PC-9 (cell line): Measurements from ENCODE around the gene PAEP. TPM values are rescaled to one million over a fixed set of nuclear protein-coding genes. Genes with fewer than 3 reads are reported as not detected.

Experiments used
- BruUV-seq: library from RNA; stranded (reverse); fragments of 400-500 nt; replicated peaks from 2 replicates; lab custom pipeline; 2021; lab: Mats Ljungman, UMichigan
- CTCF ChIA-PET: fragments of 300-600 bp; sonication (Branson Sonifier 250); formaldehyde crosslinking; loops from one replicate; lab custom pipeline; 2022; ENCODE audit warnings: antibody characterized with exemption; lab: Charles Lee
- POLR2A ChIA-PET: fragments of 300-600 bp; sonication (Branson Sonifier 250); formaldehyde crosslinking; loops from one replicate; lab custom pipeline; 2022; ENCODE audit warnings: antibody characterized with exemption; ENCODE audit not compliant: unreplicated experiment; lab: Charles Lee
- DNase-seq, 2 experiments: peaks; one replicate each; pipeline versions ENCODE4 v3.0.0 to v3.0.0-alpha.2; 2015 to 2022; ENCODE audit warnings: mixed read lengths in 1 of 2
- H2AFZ ChIP-seq: fragments of 200-600 bp; sonication (generic); 2 replicates; pipeline ENCODE4 v1.8.1; 2017; ENCODE audit warnings: antibody characterized with exemption
- H3F3A ChIP-seq: fragments of 200-600 bp; sonication (generic); 2 replicates; pipeline ENCODE4 v1.8.1; 2017; ENCODE audit warnings: antibody characterized with exemption, mild to moderate bottlenecking, low read depth; ENCODE audit not compliant: insufficient read depth
- H3K27ac ChIP-seq: fragments of 200-600 bp; sonication (generic); 2 replicates; pipeline ENCODE4 v1.6.1; 2016; ENCODE audit warnings: mixed run types
- H3K27me3 ChIP-seq: fragments of 200-600 bp; sonication (generic); 2 replicates; pipeline ENCODE4 v1.6.1; 2016; ENCODE audit warnings: low read depth, mixed run types; ENCODE audit not compliant: insufficient read depth
- H3K36me3 ChIP-seq: fragments of 200-600 bp; sonication (generic); 2 replicates; pipeline ENCODE4 v1.6.1; 2016; ENCODE audit warnings: low read depth, mixed run types
- H3K4me1 ChIP-seq: fragments of 200-600 bp; sonication (generic); replicated peaks from 2 replicates; pipeline ENCODE4 v1.6.1; 2016; ENCODE audit warnings: mixed run types; ENCODE audit not compliant: insufficient read depth
- H3K4me2 ChIP-seq: fragments of 200-600 bp; sonication (generic); 2 replicates; pipeline ENCODE4 v1.6.1; 2017; ENCODE audit warnings: mixed run types
- H3K4me3 ChIP-seq: fragments of 200-600 bp; sonication (generic); 2 replicates; pipeline ENCODE4 v1.6.1; 2016; ENCODE audit warnings: mixed run types
- H3K79me2 ChIP-seq: fragments of 200-600 bp; sonication (generic); 2 replicates; pipeline ENCODE4 v1.6.1; 2017; ENCODE audit warnings: low read depth, mixed run types
- H3K9me2 ChIP-seq: fragments of 200-600 bp; sonication (generic); 2 replicates; pipeline ENCODE4 v1.8.1; 2017; ENCODE audit warnings: mild to moderate bottlenecking; ENCODE audit not compliant: insufficient read depth
- H3K9me3 ChIP-seq: fragments of 200-600 bp; sonication (generic); 2 replicates; pipeline ENCODE4 v1.8.1; 2016; ENCODE audit warnings: low read depth; ENCODE audit not compliant: insufficient read depth
- H4K20me1 ChIP-seq: fragments of 200-600 bp; sonication (generic); 2 replicates; pipeline ENCODE4 v1.8.1; 2017; ENCODE audit not compliant: insufficient read depth
- EZH2 ChIP-seq: fragments of 200-600 bp; sonication (generic); IDR thresholded peaks from 2 replicates; pipeline ENCODE4 v1.8.0; 2017; ENCODE audit warnings: antibody characterized with exemption, low read depth
- intact Hi-C: fragments of 100-400 bp; cut with micrococcal nuclease; formaldehyde crosslinking; loops from one replicate; pipeline ENCODE4 v1.10.0; 2022; ENCODE audit not compliant: unreplicated experiment
- total RNA-seq: library from RNA; stranded (reverse); gene quantifications from 2 replicates; pipeline ENCODE4 v1.2.3, GENCODE V29; 2021
- TF ChIP-seq, protein P1 (sequence below): fragments of 200-600 bp; sonication (generic); conservative IDR thresholded peaks from 2 replicates; pipeline ENCODE4 v1.6.1; 2017; ENCODE audit warnings: mixed run types, antibody characterized with exemption, mild to moderate bottlenecking, moderate library complexity

The PAEP gene
- total RNA-seq, 1 experiment from 2014 or later = not detected

DNA sequence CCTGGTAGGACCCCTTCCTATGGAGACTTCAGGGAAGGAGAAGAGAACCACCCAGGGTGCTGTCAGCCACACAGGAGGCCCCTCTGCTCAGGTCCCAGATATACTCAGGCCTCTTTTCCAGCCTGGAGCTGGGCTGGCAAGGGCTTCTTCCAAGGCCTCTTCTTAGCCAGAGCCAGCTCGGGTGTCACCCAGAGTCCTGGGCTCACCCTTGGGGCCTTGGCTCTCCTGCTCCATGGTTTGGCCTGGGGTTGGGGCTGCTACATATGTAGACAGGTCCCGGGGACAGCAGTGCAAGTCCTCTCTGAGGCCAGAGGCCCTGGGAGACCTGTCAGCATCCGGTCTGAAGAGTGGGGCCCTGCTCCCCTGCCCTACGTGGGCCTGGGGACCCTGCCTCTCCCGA, 22.8 kb downstream of the PAEP start:
- Histone ChIP-seq H4K20me1 (no peaks in the 10 kb centered on the region), H3K9me3 (no peaks in the 10 kb centered on the region), H3K4me2 (no peak overlapping the region), H3F3A (no peaks in the 10 kb centered on the region), H3K4me3 (no peak overlapping the region), H3K27ac (no peak overlapping the region), H3K9me2 (no peaks in the 10 kb centered on the region), H3K79me2 (no peaks in the 10 kb centered on the region), H3K27me3 (peaks cover 61% of the 10 kb centered on the region), H2AFZ (no peak overlapping the region), H3K36me3 (no peaks in the 10 kb centered on the region), H3K4me1 (no peaks in the 10 kb centered on the region)
- DNase-seq = no peak
- ChIA-PET CTCF (interaction anchor here (0.6 kb wide), 1 partner anchor 168 kb away, joined by 3 read pairs; no protein-coding TSS in a partner anchor), POLR2A (no interaction called here)
- intact Hi-C loops = no loop called here
- no TSS peak for BruUV-seq
- TF ChIP-seq, protein P1, sequence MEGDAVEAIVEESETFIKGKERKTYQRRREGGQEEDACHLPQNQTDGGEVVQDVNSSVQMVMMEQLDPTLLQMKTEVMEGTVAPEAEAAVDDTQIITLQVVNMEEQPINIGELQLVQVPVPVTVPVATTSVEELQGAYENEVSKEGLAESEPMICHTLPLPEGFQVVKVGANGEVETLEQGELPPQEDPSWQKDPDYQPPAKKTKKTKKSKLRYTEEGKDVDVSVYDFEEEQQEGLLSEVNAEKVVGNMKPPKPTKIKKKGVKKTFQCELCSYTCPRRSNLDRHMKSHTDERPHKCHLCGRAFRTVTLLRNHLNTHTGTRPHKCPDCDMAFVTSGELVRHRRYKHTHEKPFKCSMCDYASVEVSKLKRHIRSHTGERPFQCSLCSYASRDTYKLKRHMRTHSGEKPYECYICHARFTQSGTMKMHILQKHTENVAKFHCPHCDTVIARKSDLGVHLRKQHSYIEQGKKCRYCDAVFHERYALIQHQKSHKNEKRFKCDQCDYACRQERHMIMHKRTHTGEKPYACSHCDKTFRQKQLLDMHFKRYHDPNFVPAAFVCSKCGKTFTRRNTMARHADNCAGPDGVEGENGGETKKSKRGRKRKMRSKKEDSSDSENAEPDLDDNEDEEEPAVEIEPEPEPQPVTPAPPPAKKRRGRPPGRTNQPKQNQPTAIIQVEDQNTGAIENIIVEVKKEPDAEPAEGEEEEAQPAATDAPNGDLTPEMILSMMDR = no peak
- TF ChIP-seq EZH2 = no peak

DNA sequence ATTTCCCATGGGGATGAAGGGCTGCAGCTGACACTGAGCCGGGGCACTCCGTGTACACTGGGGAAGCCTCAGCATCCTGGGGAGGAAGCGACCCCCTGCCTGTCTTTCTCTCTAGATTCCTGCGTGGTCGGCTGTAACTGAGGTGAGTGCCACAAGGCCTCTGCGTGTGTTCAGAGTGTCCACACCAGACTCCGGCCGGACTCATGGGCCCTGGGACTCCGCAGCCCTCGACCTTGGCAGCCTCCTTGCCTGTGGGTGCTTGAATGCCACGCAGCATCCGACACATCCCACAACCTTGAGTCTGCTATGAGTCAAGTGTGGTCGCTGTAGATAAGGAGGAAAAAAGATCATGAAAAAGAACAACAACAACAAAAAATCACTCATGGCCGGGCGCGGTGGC, 23.4 kb downstream of the PAEP start:
- TF ChIP-seq EZH2 = no peak
- TF ChIP-seq, protein P1 = no peak
- Histone ChIP-seq H3K4me2 (no peak overlapping the region), H3K4me3 (no peak overlapping the region), H2AFZ (no peak overlapping the region), H4K20me1 (no peaks in the 10 kb centered on the region), H3K9me3 (no peaks in the 10 kb centered on the region), H3K36me3 (no peaks in the 10 kb centered on the region), H3F3A (no peaks in the 10 kb centered on the region), H3K27ac (no peak overlapping the region), H3K27me3 (peaks cover 59% of the 10 kb centered on the region), H3K79me2 (no peaks in the 10 kb centered on the region), H3K9me2 (no peaks in the 10 kb centered on the region), H3K4me1 (no peaks in the 10 kb centered on the region)
- ChIA-PET CTCF (interaction anchor here (0.6 kb wide), 1 partner anchor 168 kb away, joined by 3 read pairs; no protein-coding TSS in a partner anchor), POLR2A (no interaction called here)
- intact Hi-C loops = no loop called here
- DNase-seq = no peak
- BruUV-seq = no TSS peak

DNA sequence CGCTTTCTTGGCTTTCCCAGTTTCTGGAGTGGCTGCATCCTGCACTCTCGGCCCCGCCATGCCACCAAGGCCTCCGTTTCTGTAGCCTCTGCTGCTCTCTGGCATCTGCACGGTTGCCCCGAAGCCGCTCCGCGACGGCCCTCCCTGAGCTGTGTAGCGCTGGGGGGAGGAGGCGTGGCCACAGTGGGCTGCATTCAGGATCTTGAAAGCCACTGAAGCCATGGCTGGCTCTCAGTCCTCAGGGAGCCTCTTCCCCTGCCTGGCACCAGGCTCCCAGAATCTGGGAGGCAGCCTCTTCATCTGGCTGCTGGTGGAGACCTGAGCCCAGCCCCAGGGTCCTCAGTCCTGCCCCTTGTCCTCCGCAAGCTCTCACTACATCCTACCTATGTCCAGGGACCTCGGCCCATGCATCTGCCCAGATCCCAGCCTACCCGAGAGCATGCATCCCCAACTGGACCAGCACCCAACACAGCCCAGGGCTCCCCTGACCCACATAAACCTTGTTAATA, 25.1 kb downstream of the PAEP start:
- H3K79me2 ChIP-seq = no peaks in the 10 kb centered on the region
- ChIA-PET CTCF (no interaction called here), POLR2A (no interaction called here)
- no peaks in the 10 kb centered on the region for H3K9me3 ChIP-seq
- no peak overlapping the region for H3K4me2 ChIP-seq
- H3K36me3 ChIP-seq = no peaks in the 10 kb centered on the region
- no peaks in the 10 kb centered on the region for H3K4me1 ChIP-seq
- peaks cover 61% of the 10 kb centered on the region for H3K27me3 ChIP-seq
- H3K4me3 ChIP-seq = no peak overlapping the region
- intact Hi-C loops = no loop called here
- no peak for TF ChIP-seq EZH2
- no peaks in the 10 kb centered on the region for H3F3A ChIP-seq
- H4K20me1 ChIP-seq = no peaks in the 10 kb centered on the region
- no TSS peak for BruUV-seq
- H3K9me2 ChIP-seq = no peaks in the 10 kb centered on the region
- no peak overlapping the region for H2AFZ ChIP-seq
- H3K27ac ChIP-seq = no peak overlapping the region
- DNase-seq = no peak

DNA sequence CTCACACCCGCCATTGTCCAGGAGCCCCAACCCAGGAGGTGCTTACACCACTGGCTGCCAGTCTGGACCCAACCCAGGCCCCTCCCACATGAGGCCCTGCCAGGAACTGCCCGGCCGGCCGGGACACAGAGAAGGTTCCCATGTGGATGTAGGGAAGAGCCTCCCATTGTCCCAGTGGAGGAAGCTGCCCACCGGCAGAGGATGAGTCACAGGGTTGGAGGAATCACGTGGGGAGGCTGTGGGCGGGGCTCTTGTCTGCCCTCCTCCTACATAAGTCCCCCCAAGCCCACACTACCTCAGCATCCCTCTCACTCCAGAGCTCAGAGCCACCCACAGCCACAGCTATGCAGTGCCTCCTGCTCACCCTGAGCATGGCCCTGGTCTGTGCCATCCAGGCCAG, 26.1 kb downstream of the PAEP start:
- Histone ChIP-seq H3K27ac (no peak overlapping the region), H3K4me2 (no peak overlapping the region), H4K20me1 (no peaks in the 10 kb centered on the region), H3F3A (no peaks in the 10 kb centered on the region), H3K79me2 (no peaks in the 10 kb centered on the region), H2AFZ (no peak overlapping the region), H3K9me3 (no peaks in the 10 kb centered on the region), H3K4me1 (no peaks in the 10 kb centered on the region), H3K36me3 (no peaks in the 10 kb centered on the region), H3K4me3 (no peak overlapping the region), H3K27me3 (peaks cover 57% of the 10 kb centered on the region), H3K9me2 (no peaks in the 10 kb centered on the region)
- intact Hi-C loops = no loop called here
- DNase-seq = no peak
- no peak for TF ChIP-seq EZH2
- TF ChIP-seq, protein P1 = no peak
- BruUV-seq = no TSS peak
- ChIA-PET CTCF (no interaction called here), POLR2A (no interaction called here)
